Left lung (tissue), 14 donors: Measurements from ENCODE around the gene STARD3. TPM values are rescaled to one million over a fixed set of nuclear protein-coding genes. Genes with fewer than 3 reads are reported as not detected.
"Not testable (repeated sequence)": the region's sequence is repeated elsewhere in the genome, so short reads cannot be mapped to it uniquely, and the experiment has no call there.

Experiments
- ATAC-seq: fragments of 200-7000 bp; cut with Tn5 transposase; one replicate; pipeline ENCODE4 v1.9.1; 2020; ENCODE audit warnings: moderate library complexity
- DNase-seq, 4 donors: peaks; one replicate each; pipeline ENCODE4 v3.0.0-alpha.2; 2013 to 2020
- H3K27ac ChIP-seq, 2 donors: fragments of 200-600 bp; sonication (generic) in 1 of 2; one replicate each; pipeline versions ENCODE4 v1.5.0 to v1.8.0; 2020 to 2021
- H3K27me3 ChIP-seq, 2 donors: fragments of 200-600 bp; sonication (generic) in 1 of 2; one replicate each; pipeline versions ENCODE4 v1.5.0 to v1.8.0; 2020 to 2021
- H3K36me3 ChIP-seq, 2 donors: fragments of 200-600 bp; sonication (generic) in 1 of 2; one replicate each; pipeline versions ENCODE4 v1.5.0 to v1.8.0; 2020 to 2021
- H3K4me1 ChIP-seq, 2 donors: fragments of 200-600 bp; one replicate each; pipeline ENCODE4 v1.8.0; 2021
- H3K4me3 ChIP-seq, 2 donors: fragments of 200-600 bp; sonication (generic) in 1 of 2; one replicate each; pipeline versions ENCODE4 v1.5.0 to v1.8.0; 2020 to 2021; ENCODE audit warnings: mild to moderate bottlenecking in 1 of 2
- H3K9me3 ChIP-seq, 2 donors: fragments of 200-600 bp; sonication (generic) in 1 of 2; one replicate each; pipeline versions ENCODE4 v1.5.0 to v1.8.0; 2020 to 2021
- CTCF ChIP-seq, 2 donors: fragments of 200-600 bp; sonication (generic) in 1 of 2; IDR thresholded peaks; one replicate each; pipeline versions ENCODE4 v1.5.0 to v1.8.0; 2021; ENCODE audit warnings: antibody characterized with exemption in 2 of 2
- intact Hi-C, 2 donors: fragments of 100-400 bp; cut with DNase I; formaldehyde crosslinking; loops; one replicate each; pipeline versions ENCODE4 v1.11.2 to v1.14.2; 2022
- long read RNA-seq, 12 donors: library from polyadenylated mRNA in 2 of 12; unstranded in 2 of 12; transcript quantifications; one replicate each; pipeline ENCODE4 v2.0.0 and lab custom pipeline, GENCODE V29; 2019 to 2026
- polyA plus RNA-seq, 6 donors: library from polyadenylated mRNA; unstranded; fragments of 120-200 nt; gene quantifications; one replicate each; pipeline ENCODE4 v1.2.1, GENCODE V29; 2013; ENCODE audit not compliant: insufficient read length in 6 of 6
- total RNA-seq, 2 donors: library from RNA; stranded (reverse); fragmentation: NEBNext Ultra II Directional; extraction: Animal tissue kit (Norgen Biotek cat#: 25700); gene quantifications; one replicate each; pipeline ENCODE4 v1.2.1, GENCODE V29; 2021
- donor health status: DM: no; HTN: yes; CAD: no.
- donor health status: DM: no; HTN: no; CAD: no.

STARD3 gene
- 10 to 100 TPM; 57.2 to 66.1 TPM for total RNA-seq
- 10 to 100 TPM; 42.1 to 61.5 (median 53.5) TPM for polyA plus RNA-seq
- long read RNA-seq, donor 1, transcript STARD3-201 (15 exons, 2,132 nt): major isoform, 7 of 8 reads
- long read RNA-seq, donor 1, partial matches to known transcripts: 0 of 8 reads
- long read RNA-seq, donor 1, other reads (novel, unspliced or antisense): 0 of 8 reads
- long read RNA-seq, donor 2, transcript STARD3-201 (15 exons, 2,132 nt): major isoform, 8 of 14 reads
- long read RNA-seq, donor 2, partial matches to known transcripts: 5 of 14 reads
- long read RNA-seq, donor 2, other reads (novel, unspliced or antisense): 0 of 14 reads
- long read RNA-seq, donor 3, transcript STARD3-201 (15 exons, 2,132 nt): major isoform, 9 of 31 reads
- long read RNA-seq, donor 3, partial matches to known transcripts: 22 of 31 reads
- long read RNA-seq, donor 3, other reads (novel, unspliced or antisense): 0 of 31 reads
- long read RNA-seq, donor 4, transcript STARD3-201 (15 exons, 2,132 nt): major isoform, 15 of 25 reads
- long read RNA-seq, donor 4, partial matches to known transcripts: 1 of 25 reads
- long read RNA-seq, donor 4, other reads (novel, unspliced or antisense): 9 of 25 reads
- long read RNA-seq, donor 5, transcript STARD3-201 (15 exons, 2,132 nt): major isoform, 8 of 28 reads
- long read RNA-seq, donor 5, partial matches to known transcripts: 18 of 28 reads
- long read RNA-seq, donor 5, other reads (novel, unspliced or antisense): 0 of 28 reads
- long read RNA-seq, donor 6, transcript STARD3-201 (15 exons, 2,132 nt): major isoform, 10 of 10 reads
- long read RNA-seq, donor 6, partial matches to known transcripts: 0 of 10 reads
- long read RNA-seq, donor 6, other reads (novel, unspliced or antisense): 0 of 10 reads
- long read RNA-seq, donor 7, partial matches to known transcripts: 0 of 4 reads
- long read RNA-seq, donor 7, other reads (novel, unspliced or antisense): 0 of 4 reads
- long read RNA-seq, donor 8, partial matches to known transcripts: 0 of 3 reads
- long read RNA-seq, donor 8, other reads (novel, unspliced or antisense): 0 of 3 reads
- long read RNA-seq, donor 9: 0 reads
- long read RNA-seq, donor 10, transcript STARD3-201 (15 exons, 2,132 nt): major isoform, 20 of 33 reads
- long read RNA-seq, donor 10, partial matches to known transcripts: 4 of 33 reads
- long read RNA-seq, donor 10, other reads (novel, unspliced or antisense): 7 of 33 reads
- long read RNA-seq, donor 11: 0 reads
- long read RNA-seq, donor 12, transcript STARD3-201 (15 exons, 2,132 nt): major isoform, 6 of 36 reads
- long read RNA-seq, donor 12, partial matches to known transcripts: 30 of 36 reads
- long read RNA-seq, donor 12, other reads (novel, unspliced or antisense): 0 of 36 reads

GRCh38 chr17:39636927-39637736, at the start of gene STARD3:
Gene STARD3, plus strand, starts transcription at chr17:39637144. Its CDS starts 16,388 bp downstream, at chr17:39653532.
- Histone ChIP-seq H3K27me3 (peaks cover 0 to 2% of the 10 kb centered on the region in 2 donors), H3K36me3 (no peaks in the 10 kb centered on the region), H3K4me1 (peaks cover 23 to 76% of the 10 kb centered on the region in 2 donors), H3K27ac (peak within 1 kb of the TSS; percentile 77 to 89), H3K9me3 (no peaks in the 10 kb centered on the region), H3K4me3 (peak within 1 kb of the TSS; percentile 66 to 77)
- TF ChIP-seq CTCF (IDR thresholded peaks at IDR 0.05): peak in 1 of 2 donors; percentile 10
- DNase-seq (peak; percentile 85 to 99 (median 93)), ATAC-seq (peak; percentile 95)
- intact Hi-C loops: loop anchor here in 1 of 2 donors (10.0 kb wide), 1 partner anchor 98 kb away; the partner anchor contains the start of genes GRB7 and MIEN1

GRCh38 chr17:39590180-39590579, 46.8 kb upstream of the STARD3 start:
- ATAC-seq, intact Hi-C loops, H3K36me3 ChIP-seq, H3K9me3 ChIP-seq, H3K27ac ChIP-seq, DNase-seq, H3K4me3 ChIP-seq, H3K4me1 ChIP-seq: not testable (repeated sequence)
- peaks cover 6 to 38% of the 10 kb centered on the region in 2 donors for H3K27me3 ChIP-seq

- TF ChIP-seq CTCF (IDR thresholded peaks at IDR 0.05): no peak
- no peaks in the 10 kb centered on the region for H3K9me3 ChIP-seq
- no peaks in the 10 kb centered on the region for H3K36me3 ChIP-seq
- H3K4me1 ChIP-seq: no peaks in the 10 kb centered on the region
- no peak overlapping the region for H3K4me3 ChIP-seq
- intact Hi-C loops: no loop called here
- H3K27ac ChIP-seq: no peak overlapping the region
- peaks cover 26 to 59% of the 10 kb centered on the region in 2 donors for H3K27me3 ChIP-seq
- peak in 2 of 4 donors; percentile 53 to 67 for DNase-seq
- ATAC-seq: peak; percentile 77
Observed at GRCh38 chr17:39591958-39592954, 44.7 kb upstream of the STARD3 start.

GRCh38 chr17:39593371-39593770, 43.6 kb upstream of the STARD3 start:
- Histone ChIP-seq H3K27me3 (peaks cover 37 to 70% of the 10 kb centered on the region in 2 donors), H3K36me3 (no peaks in the 10 kb centered on the region), H3K4me1 (peaks cover 0 to under 1% of the 10 kb centered on the region in 2 donors), H3K4me3 (no peak overlapping the region), H3K9me3 (no peaks in the 10 kb centered on the region), H3K27ac (no peak overlapping the region)
- intact Hi-C loops: no loop called here
- DNase-seq: no peak
- no peak for ATAC-seq
- TF ChIP-seq CTCF (IDR thresholded peaks at IDR 0.05): no peak
